Epithelial cell of prostate (primary cell): Measurements from ENCODE around the gene CDK5RAP2.

Source experiments
- DNase-seq: peaks from one replicate; pipeline ENCODE4 v3.0.0-alpha.2; 2011; ENCODE audit warnings: low read depth, low spot score
- H3K27ac ChIP-seq: fragments of 450-650 bp; 2 replicates; pipeline ENCODE4 v1.5.1; 2017; ENCODE audit warnings: mild to moderate bottlenecking

CDK5RAP2 gene

DNA sequence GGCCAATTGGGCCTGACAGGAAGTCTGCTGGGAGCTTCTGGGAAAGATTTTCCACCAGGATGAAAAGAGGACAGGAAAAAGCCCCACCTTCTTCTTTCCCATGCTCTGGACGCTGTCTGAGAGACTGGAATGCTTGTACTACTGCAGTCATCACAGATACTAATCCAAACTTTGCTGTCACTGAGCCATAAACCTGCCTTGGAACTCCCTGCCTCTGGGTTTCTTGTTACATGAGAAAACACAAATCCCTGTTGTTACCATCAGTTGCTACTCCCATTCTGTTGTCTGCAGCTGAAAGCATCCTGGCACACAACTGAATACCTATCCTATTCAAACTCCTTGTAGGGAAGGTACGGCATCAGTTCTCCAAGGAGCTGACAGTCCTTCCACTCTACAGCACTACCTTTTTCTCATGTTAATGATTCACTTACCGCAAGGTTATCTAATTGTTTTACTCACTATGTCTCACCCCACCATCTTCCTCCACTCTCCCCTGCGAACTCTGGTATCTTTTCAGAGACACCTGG, 167.5 kb downstream of the CDK5RAP2 start:
- H3K27ac ChIP-seq = peak overlapping the region; percentile 87
- DNase-seq = no peak

DNA sequence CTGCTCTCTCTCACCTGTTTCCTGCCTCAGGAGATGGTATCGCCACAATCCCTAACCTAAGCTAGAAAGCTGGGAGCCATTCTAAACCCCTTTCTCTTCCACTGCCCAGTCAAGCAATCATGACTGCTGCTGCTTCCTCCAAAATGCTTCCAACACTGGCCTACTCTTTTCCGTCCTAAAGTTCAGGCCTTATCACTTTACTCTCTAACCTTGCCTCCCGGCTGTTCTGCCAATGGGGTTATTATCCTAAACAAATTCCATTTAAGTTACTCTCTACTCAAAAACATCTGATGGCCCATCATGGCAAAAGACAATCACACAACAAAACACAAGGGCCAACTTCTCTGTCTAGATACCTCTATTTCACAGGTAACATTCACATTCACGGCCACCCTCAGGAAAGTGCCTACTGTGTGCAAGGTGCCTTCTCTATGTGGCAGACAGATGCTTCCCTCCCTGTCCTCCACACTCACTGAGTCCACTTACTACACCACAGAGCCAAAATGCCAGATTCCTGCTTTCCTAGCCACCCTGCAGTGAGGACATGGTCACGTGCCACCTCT, 168.0 kb downstream of the CDK5RAP2 start:
- no peak for DNase-seq
- H3K27ac ChIP-seq = peak overlapping the region; percentile 87

DNA sequence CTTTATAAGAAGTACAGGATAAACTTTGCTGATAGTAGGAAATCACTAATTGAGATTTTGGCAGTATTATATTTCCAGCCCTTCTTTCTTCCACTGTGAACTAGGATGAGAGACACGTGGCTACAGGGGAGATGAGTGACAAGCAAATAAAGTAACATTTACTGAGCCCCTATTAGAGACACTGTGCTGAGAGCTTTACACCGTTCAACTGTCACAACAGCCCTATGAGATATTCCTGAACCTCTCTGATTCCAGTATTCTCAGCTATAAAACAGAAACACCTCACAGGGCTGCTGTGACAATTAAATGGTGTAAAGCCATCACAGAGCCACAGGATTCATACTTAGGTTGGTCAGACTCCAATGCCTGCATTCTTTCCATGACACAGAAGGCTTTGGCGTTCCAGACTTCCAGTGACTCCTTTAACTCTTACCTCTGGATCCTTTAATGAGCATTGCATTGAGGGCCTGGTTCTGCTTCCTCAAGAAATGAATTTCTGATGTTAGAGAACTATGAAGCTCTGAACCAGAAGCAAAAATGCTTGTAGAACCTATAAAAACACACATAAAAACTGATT, 169.0 kb downstream of the CDK5RAP2 start:
- no peak overlapping the region for H3K27ac ChIP-seq
- no peak for DNase-seq

DNA sequence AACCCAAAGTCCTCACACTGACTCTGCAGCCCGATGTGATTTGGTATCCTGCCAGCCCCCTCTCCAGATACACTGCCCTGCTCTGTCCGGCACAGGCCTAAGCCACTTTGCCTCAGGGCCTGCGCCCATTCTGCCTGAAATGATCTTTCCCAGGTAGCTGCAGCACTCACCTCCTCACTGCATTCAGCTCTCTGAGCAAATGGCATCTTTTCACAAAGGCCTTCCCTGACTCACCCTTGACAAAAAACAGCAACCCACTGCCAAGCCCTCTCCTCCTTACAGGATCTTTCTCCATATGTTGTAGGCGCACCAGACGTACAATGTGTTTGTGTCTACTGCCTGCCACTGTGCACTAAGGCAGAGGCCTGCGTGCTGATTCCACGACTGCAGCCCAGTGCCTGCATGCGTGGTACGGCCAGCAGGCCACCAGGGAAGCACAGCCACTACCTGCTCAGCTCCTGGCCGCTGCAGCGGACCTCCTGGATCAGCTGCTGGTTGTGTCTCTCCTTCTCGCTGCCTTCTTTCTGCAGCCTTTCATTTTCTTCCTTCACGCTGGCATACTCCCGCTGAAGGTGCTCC, 171.2 kb downstream of the CDK5RAP2 start:
- no peak overlapping the region for H3K27ac ChIP-seq
- no peak for DNase-seq

DNA sequence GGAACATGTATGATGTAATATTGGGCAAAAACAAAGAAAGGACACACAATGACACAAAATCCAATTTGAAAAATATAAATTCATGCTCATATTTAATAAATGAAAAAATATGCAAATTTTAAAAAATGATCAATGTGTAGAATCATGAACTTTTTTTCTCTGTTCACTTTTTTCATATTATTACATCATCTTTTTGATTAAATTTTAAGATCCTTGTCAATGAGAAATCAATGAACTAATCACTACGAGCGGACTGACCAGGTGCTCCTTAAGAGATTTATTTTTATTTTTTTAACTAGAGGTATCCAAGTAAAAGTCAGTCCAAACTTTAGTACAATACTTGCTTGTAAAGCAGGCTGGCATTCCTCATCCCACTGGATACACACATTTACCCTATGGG, 174.1 kb downstream of the CDK5RAP2 start:
- H3K27ac ChIP-seq = no peak overlapping the region
- DNase-seq = no peak

DNA sequence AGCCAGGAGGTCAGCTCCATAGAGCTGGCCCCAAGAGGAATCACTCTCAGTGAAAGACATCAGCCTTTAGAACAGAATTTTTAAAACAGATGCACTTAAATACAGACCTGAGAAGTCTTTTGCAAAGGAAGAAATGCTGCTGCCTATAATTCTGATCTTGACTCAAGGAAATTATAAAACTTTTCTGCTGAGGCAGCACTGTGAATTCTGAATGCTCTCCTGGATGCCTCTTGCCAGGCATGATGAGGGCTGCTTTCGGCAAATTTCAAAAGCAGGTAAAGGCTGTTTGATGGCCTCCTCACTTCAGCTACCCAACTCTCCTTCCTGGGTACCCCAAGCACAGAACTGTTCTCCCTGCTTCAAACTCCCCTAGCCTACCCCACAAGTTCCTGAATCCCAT, 174.8 kb downstream of the CDK5RAP2 start:
- H3K27ac ChIP-seq = no peak overlapping the region
- no peak for DNase-seq

DNA sequence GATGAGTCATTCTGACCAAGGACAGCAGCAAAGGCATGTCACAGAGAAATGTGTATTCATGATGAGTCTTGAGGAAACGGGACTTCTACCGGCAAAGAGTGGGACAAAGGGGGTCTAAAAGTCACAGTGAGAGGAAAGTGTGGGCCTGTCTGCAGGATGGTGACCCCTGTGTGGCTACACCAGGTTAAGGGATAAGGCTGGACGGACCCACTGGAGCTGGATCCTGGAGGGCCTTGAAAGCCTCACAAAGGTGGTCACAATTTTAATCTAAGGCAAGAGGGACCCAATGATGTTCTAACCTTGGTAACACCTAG, 176.5 kb downstream of the CDK5RAP2 start:
- H3K27ac ChIP-seq = peak overlapping the region; percentile 47
- DNase-seq = no peak

DNA sequence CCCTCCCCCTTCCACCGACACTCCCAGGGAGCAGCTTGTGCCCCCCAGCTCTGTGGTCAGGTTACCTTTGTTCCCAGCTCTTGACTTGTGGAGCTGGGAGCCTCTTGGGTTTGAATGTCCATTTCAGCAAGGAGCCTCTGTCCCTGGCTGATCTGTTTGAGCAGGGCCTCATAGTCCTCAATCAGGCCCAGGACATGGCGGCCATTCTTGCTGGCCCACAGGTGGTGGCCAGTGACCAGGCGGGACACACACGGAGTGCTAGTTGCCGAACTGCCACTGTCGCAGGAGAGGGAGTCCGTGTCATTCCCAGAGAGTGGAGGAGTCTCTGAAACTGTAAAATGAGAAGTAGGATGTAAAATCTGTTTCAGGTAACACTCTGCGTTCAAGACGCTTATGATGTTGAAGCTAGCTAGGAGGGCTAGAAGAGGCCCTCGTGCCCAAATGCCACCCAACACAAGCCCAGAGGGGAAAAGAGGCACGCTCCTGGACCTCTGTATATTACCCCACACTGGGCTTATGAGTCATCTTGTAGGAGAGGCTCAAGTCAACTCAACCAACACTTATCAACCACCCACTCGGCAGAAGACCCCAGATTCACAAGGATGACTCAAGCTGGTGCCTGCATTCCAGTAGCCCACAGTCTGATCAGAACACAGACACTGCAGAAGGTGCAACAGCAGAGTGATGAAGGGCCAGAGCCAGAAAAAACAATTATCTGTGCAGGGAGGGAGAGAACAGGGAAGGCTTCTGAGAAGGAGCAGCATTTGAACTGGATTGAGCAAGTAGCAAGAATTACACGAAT, 177.0 kb downstream of the CDK5RAP2 start:
- DNase-seq = no peak
- peak overlapping the region; percentile 47 for H3K27ac ChIP-seq

DNA sequence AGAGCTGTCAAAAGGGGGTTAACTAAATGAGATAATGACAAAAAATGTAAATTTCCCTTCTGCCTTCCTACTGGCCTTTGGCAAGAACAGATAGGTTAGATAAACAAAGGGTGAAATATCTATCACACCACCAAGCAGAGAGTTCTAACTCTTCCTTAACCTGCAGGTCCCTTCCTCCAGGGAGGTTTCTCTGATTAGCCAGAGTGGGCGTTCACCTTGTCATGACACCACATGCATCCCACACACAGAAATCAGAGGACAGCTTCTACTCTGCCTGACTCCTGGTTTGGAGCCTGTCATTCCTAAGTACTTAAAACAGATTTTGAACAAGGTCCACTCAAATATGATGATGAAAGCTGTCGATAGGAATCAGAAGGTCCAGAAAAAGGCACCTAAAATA, 180.0 kb downstream of the CDK5RAP2 start:
- no peak overlapping the region for H3K27ac ChIP-seq
- DNase-seq = no peak

DNA sequence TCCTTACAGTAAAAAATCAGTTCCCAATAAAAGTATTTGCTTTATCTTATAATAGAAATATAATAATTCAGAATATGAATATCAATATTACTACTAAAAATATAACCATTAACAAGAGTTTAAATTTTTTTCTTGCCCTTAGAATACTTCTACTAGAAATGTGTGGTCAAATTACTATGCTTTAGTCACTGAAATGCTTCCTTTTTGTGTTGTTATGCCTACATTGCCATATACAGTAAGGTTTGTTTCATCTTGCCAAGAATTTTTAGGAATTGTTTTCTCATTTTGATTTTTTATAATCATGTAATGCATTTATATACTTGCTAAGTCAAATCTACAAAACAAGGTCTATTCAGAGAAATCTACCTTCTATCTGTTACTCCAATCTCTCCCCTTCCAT, 181.7 kb downstream of the CDK5RAP2 start:
- no peak for DNase-seq
- H3K27ac ChIP-seq = no peak overlapping the region

DNA sequence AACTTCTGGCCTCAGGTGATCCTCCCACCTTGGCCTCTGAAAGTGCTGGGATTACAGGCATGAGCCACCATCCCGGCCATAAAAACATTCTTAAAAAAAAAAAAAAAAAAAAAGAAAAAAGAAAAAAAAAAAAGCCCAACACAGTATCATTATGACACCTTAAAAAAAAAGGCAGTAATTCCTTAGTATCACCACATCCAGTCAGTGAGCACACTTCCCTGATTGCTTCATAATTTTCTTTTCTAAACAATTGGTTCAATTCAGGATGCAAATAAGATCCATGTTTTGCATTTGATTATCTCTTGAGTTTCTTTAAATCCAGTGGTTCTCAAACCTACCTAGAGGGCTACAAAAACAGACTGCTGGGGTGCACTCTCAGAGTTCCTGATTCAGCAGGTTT, 182.5 kb downstream of the CDK5RAP2 start:
- no peak overlapping the region for H3K27ac ChIP-seq
- DNase-seq = no peak

DNA sequence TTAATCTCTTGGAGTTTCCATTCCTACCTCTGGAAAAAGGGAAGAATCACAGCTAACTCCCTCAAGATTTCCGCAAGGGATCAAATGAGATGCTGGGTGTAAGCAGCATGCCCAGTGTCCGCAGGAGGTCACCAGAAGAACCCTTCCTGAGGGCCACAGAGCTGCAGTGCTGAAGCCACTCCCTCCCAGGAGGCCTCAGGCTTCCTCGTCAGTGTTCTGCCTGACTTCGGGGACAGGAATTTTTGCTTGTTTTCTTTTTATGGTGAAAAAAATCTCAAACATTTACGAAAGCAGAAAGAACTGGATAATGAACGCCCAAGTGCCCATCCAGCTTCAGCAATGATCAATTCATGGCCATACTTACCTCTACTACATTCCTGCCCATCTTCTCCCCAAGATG, 183.0 kb downstream of the CDK5RAP2 start:
- no peak overlapping the region for H3K27ac ChIP-seq

DNA sequence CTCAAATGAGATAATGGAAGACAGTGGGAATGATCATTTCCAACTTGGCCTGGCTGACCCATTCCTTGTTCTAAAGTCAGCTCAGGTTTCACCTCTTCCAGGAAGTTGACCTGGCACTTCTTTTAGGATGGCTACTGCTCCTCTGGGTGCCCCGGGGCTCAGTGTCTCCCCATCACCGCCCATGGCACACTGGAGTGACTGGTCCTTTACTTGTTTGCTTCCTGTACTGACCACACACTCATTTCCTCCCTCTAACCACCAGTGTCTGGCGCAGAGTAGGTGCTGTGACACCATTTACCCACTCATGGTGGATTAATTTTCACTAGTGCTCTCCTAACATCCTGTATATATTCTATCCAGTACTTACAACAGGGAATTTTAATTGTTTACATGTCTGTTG, 183.5 kb downstream of the CDK5RAP2 start:
- DNase-seq = no peak
- no peak overlapping the region for H3K27ac ChIP-seq

More for the DNA sequence above, 183.0 kb downstream of the CDK5RAP2 start:
- DNase-seq = no peak

DNA sequence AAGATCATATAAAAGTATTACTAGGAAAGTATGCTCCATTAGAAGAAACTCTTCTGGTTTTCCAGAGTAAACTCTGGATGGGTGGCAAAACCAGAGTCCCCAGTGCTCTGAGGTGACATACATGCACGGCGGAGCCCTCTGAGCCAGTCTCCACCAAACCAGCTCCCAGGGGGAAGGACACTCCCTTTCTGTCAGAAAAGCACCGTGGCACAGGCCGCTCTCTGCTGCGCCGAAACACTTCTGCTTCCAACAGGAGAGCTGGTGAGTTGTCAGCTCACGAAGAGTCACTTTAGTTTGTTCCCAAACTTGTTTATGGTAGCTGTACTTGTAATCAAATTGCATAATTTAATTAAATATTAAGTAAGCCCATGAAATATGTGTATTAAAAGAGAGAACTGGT, 184.6 kb downstream of the CDK5RAP2 start:
- DNase-seq = no peak
- no peak overlapping the region for H3K27ac ChIP-seq

DNA sequence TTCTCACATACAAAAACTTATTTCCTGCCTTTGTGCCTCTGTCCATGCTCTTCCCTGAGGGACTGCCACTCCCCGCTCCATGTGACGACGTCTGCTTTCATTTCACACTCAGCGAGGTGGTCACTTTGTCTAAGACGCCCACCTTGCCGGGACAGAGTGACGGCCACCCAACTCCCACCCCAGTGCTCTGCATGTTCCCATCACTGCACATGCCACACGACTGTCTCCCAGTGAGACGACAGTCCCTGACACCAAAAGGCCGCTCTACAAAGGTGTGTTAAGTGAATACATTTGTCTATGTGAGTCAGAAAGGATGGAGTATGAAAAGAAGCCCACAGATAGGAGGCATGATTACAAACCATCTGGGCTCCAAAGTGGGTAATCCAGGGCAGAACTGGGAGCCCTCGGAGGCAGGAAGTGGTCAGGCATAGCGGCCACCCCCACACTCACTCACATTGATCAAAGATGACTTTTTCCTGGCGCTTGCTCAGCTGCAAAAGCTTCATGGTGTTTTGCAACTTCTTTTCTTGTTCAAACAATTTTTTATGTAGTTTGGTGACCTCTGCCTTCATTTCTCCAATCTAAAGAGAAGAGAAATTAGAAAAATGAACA, 185.8 kb downstream of the CDK5RAP2 start:
- peak overlapping the region; percentile 73 for H3K27ac ChIP-seq
- peak; percentile 46 for DNase-seq

DNA sequence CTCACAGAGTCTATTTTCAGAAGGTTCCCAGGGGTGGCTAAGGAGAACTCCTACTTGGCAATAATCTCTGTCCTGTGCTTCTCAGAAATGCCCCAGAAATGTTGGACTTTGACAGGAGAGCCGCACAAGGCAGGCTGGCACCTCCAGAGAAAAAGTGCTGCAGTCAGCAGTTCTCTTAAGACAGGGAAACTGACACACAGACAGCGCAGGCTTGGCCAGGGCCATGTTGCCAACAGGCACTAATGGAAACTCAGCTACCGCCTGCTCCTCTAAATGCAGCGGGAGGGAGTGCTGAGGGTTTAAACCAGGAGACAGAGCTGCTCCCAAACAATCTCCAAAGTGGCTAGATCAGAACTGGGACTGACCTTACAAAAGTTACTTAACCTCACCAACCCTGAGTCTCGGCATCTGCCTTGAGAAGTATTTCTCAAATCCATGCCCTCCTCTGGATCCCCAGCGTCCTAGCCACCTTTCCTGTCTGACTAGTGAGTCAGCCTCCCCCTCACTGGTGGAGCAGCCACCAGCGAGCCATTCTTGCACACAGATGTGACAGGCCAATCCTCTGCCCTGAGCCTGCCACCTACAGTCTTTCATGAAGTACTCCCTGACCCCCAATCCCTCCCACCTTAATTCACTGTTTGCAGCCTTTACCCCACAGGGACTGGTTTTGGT, 186.4 kb downstream of the CDK5RAP2 start:
- peak overlapping the region; percentile 73 for H3K27ac ChIP-seq
- no peak for DNase-seq

DNA sequence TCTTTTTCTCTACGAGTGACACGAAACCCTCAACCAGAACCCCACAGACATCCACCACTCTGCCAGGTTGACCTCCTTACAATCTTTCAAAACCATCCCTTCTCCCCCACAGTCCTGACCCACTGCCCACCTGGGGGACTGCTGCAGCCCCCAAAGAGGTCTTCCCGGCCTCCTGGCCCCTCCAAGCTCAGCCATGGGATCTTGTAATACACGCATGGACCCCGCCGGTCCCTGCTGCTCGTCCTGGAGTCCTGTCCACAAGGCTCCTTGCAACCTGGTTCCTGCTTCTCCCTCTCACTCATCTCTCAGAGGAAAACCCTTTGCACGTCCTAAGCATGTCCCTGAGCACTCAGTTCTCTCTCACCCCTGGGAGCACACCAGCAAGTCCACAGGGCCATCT, 187.3 kb downstream of the CDK5RAP2 start:
- H3K27ac ChIP-seq = no peak overlapping the region
- no peak for DNase-seq

DNA sequence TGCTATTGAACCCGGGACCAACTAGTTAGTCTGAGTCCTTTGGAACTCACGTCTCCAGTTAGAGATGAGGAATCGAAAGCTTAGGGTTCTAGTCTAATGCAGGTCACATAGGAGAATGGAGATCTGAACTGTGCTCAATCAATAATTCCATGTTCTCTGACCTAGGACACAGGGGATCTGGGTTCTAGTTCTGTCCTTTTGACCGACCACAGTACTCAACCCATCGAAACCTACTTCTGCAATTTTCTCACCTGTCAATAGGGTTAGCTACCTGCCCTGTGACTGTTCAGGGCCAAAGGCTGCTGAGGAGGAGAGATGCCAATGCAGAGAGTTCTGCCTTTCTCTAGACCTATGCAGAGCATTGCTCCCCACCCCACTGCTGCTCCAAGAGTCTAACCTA, 187.7 kb downstream of the CDK5RAP2 start:
- no peak overlapping the region for H3K27ac ChIP-seq
- no peak for DNase-seq

DNA sequence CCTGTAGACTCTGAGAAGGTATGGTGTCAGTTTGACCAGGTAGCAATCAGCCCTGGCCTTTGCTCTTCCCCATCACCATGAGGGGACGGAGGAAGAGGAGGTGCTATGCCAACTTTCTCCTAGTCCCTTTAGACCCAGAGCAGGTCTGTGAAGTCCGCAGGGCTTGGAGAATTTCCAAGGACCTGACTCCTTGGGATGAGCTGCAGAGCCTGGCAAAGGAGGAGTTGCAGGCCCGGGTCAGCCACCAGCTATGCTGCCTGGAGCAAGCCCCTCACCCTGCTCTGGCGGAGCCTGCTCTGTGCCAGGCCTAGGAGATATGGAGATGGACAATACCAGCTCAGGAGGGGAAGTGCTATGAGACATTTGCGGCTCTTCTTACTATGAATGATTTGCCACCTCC, 188.3 kb downstream of the CDK5RAP2 start:
- H3K27ac ChIP-seq = no peak overlapping the region
- DNase-seq = no peak

DNA sequence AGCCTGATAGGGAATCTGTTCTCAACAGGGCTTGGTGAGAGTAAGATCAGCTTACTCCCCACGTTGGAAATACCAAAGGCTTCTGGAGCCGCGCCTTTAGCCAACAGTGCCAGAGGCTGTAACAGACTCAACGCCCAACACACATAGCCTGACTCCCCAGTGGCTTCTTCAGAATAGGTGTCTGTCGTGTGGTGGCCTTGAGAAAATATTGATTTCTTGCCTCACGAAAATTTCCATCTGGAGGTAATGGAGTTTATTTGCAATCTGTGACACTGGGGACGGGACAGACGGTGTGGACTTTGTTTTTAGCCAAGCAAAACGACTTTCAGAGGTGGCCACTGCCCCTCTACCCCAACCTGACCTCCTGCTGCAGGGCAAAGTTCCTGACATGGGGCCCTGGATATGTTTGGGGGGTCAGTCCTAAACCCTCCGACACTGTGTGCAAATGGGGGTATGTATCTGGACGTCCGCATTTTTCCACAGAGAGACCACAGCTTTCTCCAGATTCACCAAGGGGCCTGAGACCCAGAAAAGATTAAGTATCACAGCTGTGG, 189.3 kb downstream of the CDK5RAP2 start:
- H3K27ac ChIP-seq = no peak overlapping the region
- no peak for DNase-seq
